ENCODE data around the gene NPHP4. TPM values are rescaled to one million over a fixed set of nuclear protein-coding genes. Genes with fewer than 3 reads are reported as not detected.

Gene NPHP4
- total RNA-seq, 2 experiments from 2014 or later, result 6.2 to 7.7 TPM

DNA sequence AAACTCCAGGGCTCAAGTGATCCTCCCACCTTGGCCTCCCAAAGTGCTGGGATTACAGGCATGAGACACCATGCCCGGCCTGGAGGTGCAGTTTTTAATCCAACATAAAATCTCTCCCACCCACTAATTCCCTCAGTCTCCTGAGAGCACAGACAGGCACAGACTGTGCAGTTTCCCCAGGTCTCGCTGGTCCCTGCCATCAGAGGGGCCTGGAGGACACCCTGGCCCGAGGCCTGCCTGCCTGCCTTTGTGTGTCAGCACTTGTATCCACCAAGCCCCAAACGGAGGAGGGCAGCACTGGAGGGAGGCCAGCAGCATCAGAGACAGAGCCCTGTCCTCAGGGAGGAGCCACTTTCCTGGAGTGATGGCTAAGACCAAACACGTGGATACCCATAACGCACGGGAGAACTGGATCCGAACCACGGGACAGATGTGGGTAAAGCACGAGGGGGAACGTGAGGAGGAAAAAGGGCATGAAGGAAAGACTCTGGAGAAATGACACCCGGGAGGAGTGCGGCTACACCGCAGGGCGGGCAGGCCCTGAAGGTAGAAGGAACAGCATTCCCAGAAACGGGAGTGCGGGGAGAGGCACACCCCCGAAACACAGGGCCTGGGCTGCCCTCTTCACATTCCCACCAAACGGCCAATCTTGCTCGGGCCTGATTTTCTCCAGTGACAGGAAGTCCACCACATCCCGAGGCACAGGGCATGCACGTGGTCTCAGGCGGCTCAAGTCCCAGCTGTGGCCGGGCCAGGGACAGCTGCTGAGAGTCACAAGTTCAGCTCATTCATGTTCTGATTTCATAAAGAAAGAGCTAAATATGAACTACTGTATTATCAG, 29.7 kb downstream of the NPHP4 start:
- CTCF ChIA-PET, result no interaction called here
- ATAC-seq (ENCODE audit: poor library complexity) (no peak), DNase-seq (no peak)
- Mint-ChIP-seq H3K36me3 (ENCODE audit: low read depth) (peaks cover 21% of the 10 kb centered on the region), H3K4me3 (no peak overlapping the region), H3K4me1 (ENCODE audit: low read depth) (no peaks in the 10 kb centered on the region), H3K27me3 (no peaks in the 10 kb centered on the region), H3K27ac (no peak overlapping the region), H3K9me3 (no peaks in the 10 kb centered on the region)
- TF ChIP-seq, protein P1, sequence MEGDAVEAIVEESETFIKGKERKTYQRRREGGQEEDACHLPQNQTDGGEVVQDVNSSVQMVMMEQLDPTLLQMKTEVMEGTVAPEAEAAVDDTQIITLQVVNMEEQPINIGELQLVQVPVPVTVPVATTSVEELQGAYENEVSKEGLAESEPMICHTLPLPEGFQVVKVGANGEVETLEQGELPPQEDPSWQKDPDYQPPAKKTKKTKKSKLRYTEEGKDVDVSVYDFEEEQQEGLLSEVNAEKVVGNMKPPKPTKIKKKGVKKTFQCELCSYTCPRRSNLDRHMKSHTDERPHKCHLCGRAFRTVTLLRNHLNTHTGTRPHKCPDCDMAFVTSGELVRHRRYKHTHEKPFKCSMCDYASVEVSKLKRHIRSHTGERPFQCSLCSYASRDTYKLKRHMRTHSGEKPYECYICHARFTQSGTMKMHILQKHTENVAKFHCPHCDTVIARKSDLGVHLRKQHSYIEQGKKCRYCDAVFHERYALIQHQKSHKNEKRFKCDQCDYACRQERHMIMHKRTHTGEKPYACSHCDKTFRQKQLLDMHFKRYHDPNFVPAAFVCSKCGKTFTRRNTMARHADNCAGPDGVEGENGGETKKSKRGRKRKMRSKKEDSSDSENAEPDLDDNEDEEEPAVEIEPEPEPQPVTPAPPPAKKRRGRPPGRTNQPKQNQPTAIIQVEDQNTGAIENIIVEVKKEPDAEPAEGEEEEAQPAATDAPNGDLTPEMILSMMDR (IDR thresholded peaks at IDR 0.05), result no peak
- POLR2A ChIA-PET, result no interaction called here
- intact Hi-C loops (cut with DNase I, micrococcal nuclease), result no loop called here
- H3K27me3 ChIP-seq (ENCODE audit: control insufficient read depth in 1 of 2, insufficient read depth in 2 of 2, low read length in 2 of 2), result no peaks in the 10 kb centered on the region
- no peaks in the 10 kb centered on the region for H3K9me3 ChIP-seq (ENCODE audit: control insufficient read depth in 1 of 2, insufficient read depth in 1 of 2, low read length in 2 of 2)
- no peaks in the 10 kb centered on the region for H3K4me1 ChIP-seq (ENCODE audit: insufficient read depth, low read length)
- H3K36me3 ChIP-seq (ENCODE audit: insufficient read depth, low read length), result no peaks in the 10 kb centered on the region
- no peak overlapping the region for H3K27ac ChIP-seq (ENCODE audit: low read depth in 1 of 2, low read length in 2 of 2)
- H3K4me3 ChIP-seq (ENCODE audit: low read length), result no peak overlapping the region

DNA sequence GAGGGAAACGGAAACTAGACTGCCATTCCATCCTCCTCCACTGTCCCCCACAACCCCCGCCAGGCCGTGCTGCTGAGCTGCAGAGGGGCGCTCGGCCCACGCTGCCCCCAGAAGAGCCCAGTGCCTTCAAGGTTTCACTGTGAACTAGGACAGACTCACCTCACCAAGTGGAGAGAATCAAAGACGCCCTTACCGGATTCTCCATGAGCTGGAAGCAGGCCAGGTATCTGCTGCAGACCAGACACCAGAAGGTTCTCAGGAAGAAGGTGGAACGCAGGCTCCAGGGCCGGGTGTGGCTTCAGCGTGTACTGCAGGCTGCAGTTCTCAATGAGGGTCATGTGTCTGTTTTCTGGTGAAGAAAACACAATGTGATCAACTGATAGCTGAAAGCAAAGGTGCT, 30.6 kb downstream of the NPHP4 start:
- Mint-ChIP-seq H3K9me3 (no peaks in the 10 kb centered on the region), H3K4me3 (no peak overlapping the region), H3K27me3 (no peaks in the 10 kb centered on the region), H3K27ac (no peak overlapping the region), H3K4me1 (ENCODE audit: low read depth) (no peaks in the 10 kb centered on the region), H3K36me3 (ENCODE audit: low read depth) (peaks cover 26% of the 10 kb centered on the region)
- intact Hi-C loops (cut with DNase I, micrococcal nuclease), result no loop called here
- ATAC-seq (ENCODE audit: poor library complexity) (no peak), DNase-seq (no peak)
- H3K4me3 ChIP-seq (ENCODE audit: low read length), result no peak overlapping the region
- no peaks in the 10 kb centered on the region for H3K4me1 ChIP-seq (ENCODE audit: insufficient read depth, low read length)
- H3K9me3 ChIP-seq (ENCODE audit: control insufficient read depth in 1 of 2, insufficient read depth in 1 of 2, low read length in 2 of 2), result no peaks in the 10 kb centered on the region
- H3K36me3 ChIP-seq (ENCODE audit: insufficient read depth, low read length), result no peaks in the 10 kb centered on the region
- no peaks in the 10 kb centered on the region for H3K27me3 ChIP-seq (ENCODE audit: control insufficient read depth in 1 of 2, insufficient read depth in 2 of 2, low read length in 2 of 2)
- POLR2A ChIA-PET, result no interaction called here
- no peak overlapping the region for H3K27ac ChIP-seq (ENCODE audit: low read depth in 1 of 2, low read length in 2 of 2)
- TF ChIP-seq, protein P1 (IDR thresholded peaks at IDR 0.05), result no peak
- CTCF ChIA-PET, result no interaction called here

DNA sequence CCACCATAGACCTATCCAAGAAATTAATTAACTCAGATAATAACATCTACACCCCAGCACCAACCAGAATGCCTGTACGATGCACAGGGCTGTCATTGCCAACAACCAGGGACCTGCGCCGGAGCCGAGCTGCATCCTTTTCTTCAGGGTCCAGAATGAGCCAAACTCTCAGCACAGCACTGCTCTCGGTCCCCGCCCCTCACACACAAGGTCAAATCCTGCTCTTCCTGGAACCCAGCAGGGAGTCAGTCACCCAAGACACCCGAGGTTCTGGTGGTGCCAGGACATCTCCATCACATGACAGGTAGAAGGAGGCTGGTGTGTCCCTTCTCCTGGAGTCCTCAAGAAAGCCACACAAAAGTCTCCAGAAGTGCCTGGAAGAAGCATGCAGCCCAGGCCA, 31.9 kb downstream of the NPHP4 start:
- peaks cover 26% of the 10 kb centered on the region for H3K36me3 Mint-ChIP-seq (ENCODE audit: low read depth)
- ChIA-PET POLR2A (no interaction called here), CTCF (no interaction called here)
- DNase-seq (no peak), ATAC-seq (ENCODE audit: poor library complexity) (no peak)
- H3K27me3 Mint-ChIP-seq, result no peaks in the 10 kb centered on the region
- Histone ChIP-seq H3K4me3 (ENCODE audit: low read length) (no peak overlapping the region), H3K9me3 (ENCODE audit: control insufficient read depth in 1 of 2, insufficient read depth in 1 of 2, low read length in 2 of 2) (no peaks in the 10 kb centered on the region), H3K27me3 (ENCODE audit: control insufficient read depth in 1 of 2, insufficient read depth in 2 of 2, low read length in 2 of 2) (no peaks in the 10 kb centered on the region), H3K4me1 (ENCODE audit: insufficient read depth, low read length) (no peaks in the 10 kb centered on the region), H3K36me3 (ENCODE audit: insufficient read depth, low read length) (no peaks in the 10 kb centered on the region), H3K27ac (ENCODE audit: low read depth in 1 of 2, low read length in 2 of 2) (no peak overlapping the region)
- H3K4me1 Mint-ChIP-seq (ENCODE audit: low read depth), result peaks cover 4% of the 10 kb centered on the region
- no peak overlapping the region for H3K4me3 Mint-ChIP-seq
- TF ChIP-seq, protein P1 (IDR thresholded peaks at IDR 0.05), result no peak
- H3K9me3 Mint-ChIP-seq, result no peaks in the 10 kb centered on the region
- no peak overlapping the region for H3K27ac Mint-ChIP-seq
- intact Hi-C loops (cut with DNase I, micrococcal nuclease), result no loop called here

All from CD4-positive, alpha-beta T cell (primary cell).